Hepatocyte (in vitro differentiated cells): ENCODE data around the gene RFFL. TPM values are rescaled to one million over a fixed set of nuclear protein-coding genes. Genes with fewer than 3 reads are reported as not detected.

Source experiments
- DNase-seq: peaks from one replicate; pipeline ENCODE4 v3.0.0-alpha.2; 2016; ENCODE audit warnings: low spot score
- H2AFZ ChIP-seq: fragments of 200-600 bp; sonication (generic); 2 replicates; pipeline ENCODE4 v1.6.0; 2016; ENCODE audit warnings: antibody characterized with exemption, mild to moderate bottlenecking
- H3K27ac ChIP-seq: fragments of 200-600 bp; sonication (generic); 2 replicates; pipeline ENCODE4 v1.5.1; 2016; ENCODE audit warnings: mild to moderate bottlenecking
- H3K27me3 ChIP-seq: fragments of 200-600 bp; sonication (generic); 2 replicates; pipeline ENCODE4 v1.6.1; 2016
- H3K36me3 ChIP-seq: fragments of 200-600 bp; sonication (generic); replicated peaks from 2 replicates; pipeline ENCODE4 v1.5.1; 2016; ENCODE audit warnings: low read depth; ENCODE audit not compliant: insufficient read depth
- H3K4me1 ChIP-seq: fragments of 200-600 bp; sonication (generic); 2 replicates; pipeline ENCODE4 v1.5.1; 2016; ENCODE audit warnings: mild to moderate bottlenecking, moderate library complexity; ENCODE audit not compliant: insufficient read depth
- H3K4me2 ChIP-seq: fragments of 200-600 bp; sonication (generic); 2 replicates; pipeline ENCODE4 v1.6.0; 2016
- H3K4me3 ChIP-seq: fragments of 200-600 bp; sonication (generic); 2 replicates; pipeline ENCODE4 v1.5.1; 2016; ENCODE audit warnings: mild to moderate bottlenecking
- H3K79me2 ChIP-seq: fragments of 200-600 bp; sonication (generic); 2 replicates; pipeline ENCODE4 v1.6.0; 2017; ENCODE audit warnings: mild to moderate bottlenecking
- H3K9me2 ChIP-seq: fragments of 200-600 bp; sonication (generic); replicated peaks from 2 replicates; pipeline ENCODE4 v1.6.0; 2017; ENCODE audit warnings: mild to moderate bottlenecking; ENCODE audit not compliant: insufficient read depth
- H3K9me3 ChIP-seq: fragments of 200-600 bp; sonication (generic); 2 replicates; pipeline ENCODE4 v1.5.1; 2016; ENCODE audit warnings: low read depth, mild to moderate bottlenecking
- H4K20me1 ChIP-seq: fragments of 200-600 bp; sonication (generic); 2 replicates; pipeline ENCODE4 v1.6.0; 2016; ENCODE audit warnings: mild to moderate bottlenecking; ENCODE audit not compliant: insufficient read depth, poor library complexity, severe bottlenecking
- EZH2 ChIP-seq: fragments of 200-600 bp; sonication (generic); IDR thresholded peaks from 2 replicates; pipeline ENCODE4 v1.6.1; 2016; ENCODE audit warnings: antibody characterized with exemption, mild to moderate bottlenecking, borderline replicate concordance
- EZH2phosphoT487 ChIP-seq: fragments of 200-600 bp; sonication (generic); IDR thresholded peaks from one replicate; pipeline ENCODE4 v1.6.1; 2018; ENCODE audit warnings: antibody characterized with exemption, mild to moderate bottlenecking, low read depth, moderate library complexity; ENCODE audit not compliant: unreplicated experiment, severe bottlenecking
- WGBS: methylation state at CpG from one replicate; pipeline ENCODE4 v1.1.6; 2016; ENCODE audit warnings: low lambda C conversion rate; ENCODE audit errors: missing lambda C conversion rate; 5-methylcytosine and 5-hydroxymethylcytosine counted together
- polyA plus RNA-seq: library from polyadenylated mRNA; unstranded; fragments of >200 nt; fragmentation: Nextera tagmentation; extraction: Ambion mirVana; gene quantifications from 2 replicates; pipeline ENCODE4 v1.2.1, GENCODE V29; 2016
- total RNA-seq: library from RNA; depleted of rRNA; stranded (reverse); fragments of >200 nt; gene quantifications from 2 replicates; pipeline ENCODE4 v1.2.3, GENCODE V29; 2014
- TF ChIP-seq, protein P1 (sequence below): fragments of 200-600 bp; sonication (generic); IDR thresholded peaks from 2 replicates; pipeline ENCODE4 v1.5.1; 2016; ENCODE audit warnings: antibody characterized with exemption, mild to moderate bottlenecking; ENCODE audit not compliant: poor library complexity

Gene RFFL
- total and polyA plus RNA-seq, 2 experiments from 2014 or later = 12.9 to 22.7 TPM

DNA sequence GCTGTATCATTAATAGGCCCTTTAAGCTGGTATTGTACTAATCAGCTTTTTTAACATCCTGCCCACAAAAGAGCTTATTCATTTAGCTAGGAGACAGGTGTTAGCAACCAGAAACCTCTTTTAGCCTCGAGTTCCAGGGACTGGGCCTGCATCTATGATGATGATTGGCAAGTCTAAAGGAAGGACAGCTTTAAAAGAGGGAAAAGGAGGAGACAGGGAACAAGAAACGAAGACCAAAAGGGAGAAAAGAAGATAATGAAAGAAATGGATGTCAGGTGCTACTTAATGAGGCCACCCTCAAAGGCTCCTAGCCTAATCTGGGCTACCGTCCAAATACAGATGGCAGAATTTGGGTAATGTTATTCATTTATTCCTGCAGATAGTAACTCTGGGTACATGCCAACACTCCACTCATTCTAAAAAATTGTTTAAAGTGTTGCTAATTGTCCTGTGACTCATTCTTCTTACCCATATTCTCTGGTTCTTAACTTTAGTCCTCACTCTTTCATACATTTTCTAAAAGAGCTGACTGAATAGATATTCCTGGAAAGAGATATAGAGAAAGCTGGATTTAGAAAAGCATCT, 18.7 kb upstream of the RFFL start:
- no peaks in the 10 kb centered on the region for H4K20me1 ChIP-seq
- no peaks in the 10 kb centered on the region for H3K9me2 ChIP-seq
- no peak overlapping the region for H3K4me2 ChIP-seq
- no peak overlapping the region for H3K4me3 ChIP-seq
- peaks cover 14% of the 10 kb centered on the region for H3K4me1 ChIP-seq
- H3K36me3 ChIP-seq = no peaks in the 10 kb centered on the region
- no peak for DNase-seq
- TF ChIP-seq, protein P1, sequence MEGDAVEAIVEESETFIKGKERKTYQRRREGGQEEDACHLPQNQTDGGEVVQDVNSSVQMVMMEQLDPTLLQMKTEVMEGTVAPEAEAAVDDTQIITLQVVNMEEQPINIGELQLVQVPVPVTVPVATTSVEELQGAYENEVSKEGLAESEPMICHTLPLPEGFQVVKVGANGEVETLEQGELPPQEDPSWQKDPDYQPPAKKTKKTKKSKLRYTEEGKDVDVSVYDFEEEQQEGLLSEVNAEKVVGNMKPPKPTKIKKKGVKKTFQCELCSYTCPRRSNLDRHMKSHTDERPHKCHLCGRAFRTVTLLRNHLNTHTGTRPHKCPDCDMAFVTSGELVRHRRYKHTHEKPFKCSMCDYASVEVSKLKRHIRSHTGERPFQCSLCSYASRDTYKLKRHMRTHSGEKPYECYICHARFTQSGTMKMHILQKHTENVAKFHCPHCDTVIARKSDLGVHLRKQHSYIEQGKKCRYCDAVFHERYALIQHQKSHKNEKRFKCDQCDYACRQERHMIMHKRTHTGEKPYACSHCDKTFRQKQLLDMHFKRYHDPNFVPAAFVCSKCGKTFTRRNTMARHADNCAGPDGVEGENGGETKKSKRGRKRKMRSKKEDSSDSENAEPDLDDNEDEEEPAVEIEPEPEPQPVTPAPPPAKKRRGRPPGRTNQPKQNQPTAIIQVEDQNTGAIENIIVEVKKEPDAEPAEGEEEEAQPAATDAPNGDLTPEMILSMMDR = no peak
- TF ChIP-seq EZH2phosphoT487 = no peak
- no peak for TF ChIP-seq EZH2
- no peak overlapping the region for H3K27ac ChIP-seq
- peaks cover 89% of the 10 kb centered on the region for H3K79me2 ChIP-seq
- no peak overlapping the region for H2AFZ ChIP-seq
- H3K9me3 ChIP-seq = no peaks in the 10 kb centered on the region
- WGBS = 74% methylated on average over 3 of the region's 3 CpGs
- H3K27me3 ChIP-seq = no peaks in the 10 kb centered on the region

DNA sequence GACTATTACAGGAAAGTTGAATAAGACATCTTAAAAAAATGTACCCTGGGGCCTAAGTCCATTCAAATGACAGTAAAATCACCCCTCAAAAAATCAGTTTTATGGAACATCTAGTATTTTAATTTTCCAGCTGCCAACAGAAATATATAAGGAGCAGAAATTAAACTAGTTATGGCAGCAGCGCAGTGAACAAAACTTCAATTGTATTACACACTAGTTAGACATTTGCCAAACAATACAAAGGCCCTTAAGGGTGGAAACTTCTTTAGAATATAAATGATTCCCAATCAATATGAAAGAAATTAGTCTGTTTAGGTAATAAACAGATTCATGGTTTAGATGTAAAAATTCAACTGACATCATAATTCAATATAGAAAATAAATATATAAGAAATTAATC, 18.1 kb upstream of the RFFL start:
- TF ChIP-seq EZH2phosphoT487 = no peak
- TF ChIP-seq, protein P1 = no peak
- TF ChIP-seq EZH2 = no peak
- H2AFZ ChIP-seq = no peak overlapping the region
- H3K27me3 ChIP-seq = no peaks in the 10 kb centered on the region
- H3K4me2 ChIP-seq = no peak overlapping the region
- peaks cover 9% of the 10 kb centered on the region for H3K4me1 ChIP-seq
- no peak overlapping the region for H3K4me3 ChIP-seq
- H3K9me2 ChIP-seq = no peaks in the 10 kb centered on the region
- no peak overlapping the region for H3K27ac ChIP-seq
- peaks cover 89% of the 10 kb centered on the region for H3K79me2 ChIP-seq
- no peaks in the 10 kb centered on the region for H4K20me1 ChIP-seq
- no peaks in the 10 kb centered on the region for H3K36me3 ChIP-seq
- no peaks in the 10 kb centered on the region for H3K9me3 ChIP-seq
- WGBS = 94% methylated on average over 1 of the region's 1 CpG
- DNase-seq = no peak

DNA sequence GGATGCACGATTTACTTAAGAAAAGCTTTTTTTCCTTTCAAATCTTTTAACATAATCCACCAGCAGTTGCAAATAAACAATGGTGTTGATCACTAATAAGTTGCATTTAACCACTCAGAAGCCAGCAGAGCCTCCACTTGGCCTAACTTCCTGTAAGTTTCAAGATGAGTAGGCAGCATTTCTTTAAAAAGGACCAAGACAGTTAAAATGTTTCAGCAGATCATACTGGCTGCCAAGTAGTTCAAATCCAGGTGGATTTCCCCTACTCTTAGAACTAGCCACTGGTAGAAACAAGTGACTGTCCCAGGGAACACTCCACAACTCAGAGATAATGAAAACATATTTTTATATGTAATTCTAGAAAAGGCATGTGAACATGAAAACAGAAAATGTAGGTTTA, 17.0 kb upstream of the RFFL start:
- H3K4me2 ChIP-seq = no peak overlapping the region
- H3K27me3 ChIP-seq = no peaks in the 10 kb centered on the region
- H3K4me1 ChIP-seq = peaks cover 10% of the 10 kb centered on the region
- H2AFZ ChIP-seq = no peak overlapping the region
- H3K9me2 ChIP-seq = no peaks in the 10 kb centered on the region
- H3K27ac ChIP-seq = peak overlapping the region; percentile 47
- H3K36me3 ChIP-seq = no peaks in the 10 kb centered on the region
- WGBS = 37% methylated on average over 1 of the region's 1 CpG
- H4K20me1 ChIP-seq = peaks cover 4% of the 10 kb centered on the region
- no peaks in the 10 kb centered on the region for H3K9me3 ChIP-seq
- TF ChIP-seq, protein P1 = no peak
- TF ChIP-seq EZH2phosphoT487 (no peak), EZH2 (no peak)
- DNase-seq = no peak
- peaks cover 88% of the 10 kb centered on the region for H3K79me2 ChIP-seq
- no peak overlapping the region for H3K4me3 ChIP-seq
